IPS-18a (cell line): ENCODE results near the gene PUS7.

Experiments
- H3K27ac ChIP-seq: one replicate; pipeline ENCODE4 v1.5.1; 2013; ENCODE audit warnings: low read length
- H3K27me3 ChIP-seq: one replicate; pipeline ENCODE4 v1.6.1; 2013; ENCODE audit warnings: mild to moderate bottlenecking, low read length; ENCODE audit not compliant: control insufficient read depth, insufficient read depth
- H3K36me3 ChIP-seq: one replicate; pipeline ENCODE4 v1.6.1; 2013; ENCODE audit warnings: low read depth, low read length; ENCODE audit not compliant: control insufficient read depth
- H3K4me1 ChIP-seq: one replicate; pipeline ENCODE4 v1.6.1; 2013; ENCODE audit warnings: low read depth, low read length; ENCODE audit not compliant: control insufficient read depth
- H3K4me3 ChIP-seq: one replicate; pipeline ENCODE4 v1.5.1; 2013; ENCODE audit warnings: low read length
- H3K9ac ChIP-seq: one replicate; pipeline ENCODE4 v1.6.1; 2013; ENCODE audit warnings: mild to moderate bottlenecking, low read length, moderate library complexity
- H3K9me3 ChIP-seq: one replicate; pipeline ENCODE4 v1.6.1; 2013; ENCODE audit warnings: low read depth, low read length; ENCODE audit not compliant: control insufficient read depth

Gene PUS7

GRCh38 chr7:105493923-105494315, 28.2 kb downstream of the PUS7 start:
- Histone ChIP-seq H3K4me3 (no peak overlapping the region), H3K9me3 (no peaks in the 10 kb centered on the region), H3K9ac (no peak overlapping the region), H3K27me3 (no peaks in the 10 kb centered on the region), H3K4me1 (no peaks in the 10 kb centered on the region), H3K27ac (no peak overlapping the region), H3K36me3 (peaks cover 10% of the 10 kb centered on the region)

DNA sequence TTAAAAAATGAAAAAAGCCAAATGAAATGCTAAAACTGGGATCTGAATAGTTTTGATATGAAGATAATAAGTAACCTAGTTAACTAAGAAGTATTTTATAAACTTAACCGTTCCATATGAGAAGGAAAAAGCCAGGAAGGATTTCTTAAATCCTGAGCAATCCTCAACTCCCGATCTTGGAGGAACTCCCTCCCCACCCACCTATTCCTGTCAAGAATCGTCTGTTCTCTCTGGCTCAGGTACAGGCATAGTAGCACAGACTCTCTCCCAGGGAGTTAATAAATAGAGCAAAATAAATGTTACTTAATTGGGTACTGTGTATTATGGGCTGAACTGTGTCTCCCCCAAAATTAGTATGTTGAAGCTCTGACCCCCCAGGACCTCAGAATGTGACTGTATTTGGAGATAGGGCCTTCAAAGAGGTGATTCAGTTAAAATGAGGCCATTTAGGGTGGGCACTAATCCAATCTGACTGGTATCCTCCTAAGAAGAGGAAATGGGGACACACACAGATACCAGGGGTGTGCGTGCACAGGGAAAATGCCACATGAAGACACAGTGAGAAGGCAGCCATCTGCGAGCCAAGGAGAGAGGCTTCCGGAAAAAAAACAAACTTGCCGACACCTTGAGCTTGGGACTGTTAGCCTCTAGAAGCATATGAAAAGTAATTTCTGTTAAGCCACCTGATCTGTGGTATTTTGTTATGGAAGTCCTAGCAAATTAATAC, 28.7 kb downstream of the PUS7 start:
- no peak overlapping the region for H3K27ac ChIP-seq
- no peaks in the 10 kb centered on the region for H3K4me1 ChIP-seq
- no peaks in the 10 kb centered on the region for H3K9me3 ChIP-seq
- H3K4me3 ChIP-seq = no peak overlapping the region
- H3K27me3 ChIP-seq = no peaks in the 10 kb centered on the region
- peaks cover 12% of the 10 kb centered on the region for H3K36me3 ChIP-seq
- H3K9ac ChIP-seq = no peak overlapping the region

- Histone ChIP-seq H3K4me1 (no peaks in the 10 kb centered on the region), H3K4me3 (no peak overlapping the region), H3K27me3 (no peaks in the 10 kb centered on the region), H3K9me3 (no peaks in the 10 kb centered on the region), H3K27ac (no peak overlapping the region), H3K36me3 (peaks cover 40% of the 10 kb centered on the region), H3K9ac (no peak overlapping the region)
These were observed 32.7 kb downstream of the PUS7 start for GRCh38 chr7:105489409-105489808.

DNA sequence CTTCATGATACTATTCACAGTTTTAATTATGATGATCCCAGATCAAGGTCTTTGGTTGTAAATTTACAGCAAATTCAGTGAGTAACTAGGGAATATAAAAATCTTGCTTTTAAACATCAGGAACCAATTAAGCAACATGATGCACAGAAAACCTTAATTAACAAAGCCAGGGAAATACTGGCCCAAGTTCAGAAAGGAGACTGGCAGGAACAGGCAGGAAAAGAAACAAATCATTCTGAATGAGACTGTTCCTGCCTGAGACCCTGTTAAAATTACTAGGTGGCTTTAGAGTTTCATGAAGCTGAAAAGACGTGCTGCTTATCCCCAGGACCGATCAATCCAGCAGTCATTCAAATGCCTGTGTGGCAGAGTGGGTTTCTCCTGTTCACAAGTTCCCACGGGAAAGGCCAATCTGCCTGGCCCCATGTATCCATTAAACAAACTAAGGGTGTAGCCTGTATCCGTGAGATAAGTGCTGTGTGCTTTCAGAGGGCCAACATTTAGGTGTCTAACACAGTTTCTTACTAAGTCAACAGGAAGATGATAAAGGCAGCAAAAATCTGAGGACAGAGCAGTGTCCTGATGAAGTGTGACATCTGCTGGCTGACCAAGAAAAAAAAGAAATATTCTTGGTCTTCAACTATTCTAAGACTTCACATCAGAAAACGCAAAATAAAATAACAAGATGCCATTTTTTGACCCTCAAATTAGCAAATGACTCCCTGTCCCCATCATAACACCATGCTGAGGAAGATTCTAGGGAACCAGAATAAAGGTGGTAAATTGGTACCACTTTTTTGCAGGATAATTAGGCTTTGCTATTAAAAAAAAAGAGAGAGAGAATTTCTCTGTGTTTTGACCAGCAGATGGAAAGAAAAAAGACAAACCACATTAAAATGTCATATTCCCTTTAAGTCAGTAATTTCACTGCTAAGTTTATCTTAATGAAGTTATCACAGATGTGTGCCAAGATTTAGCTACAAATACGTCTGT, 34.2 kb downstream of the PUS7 start:
- Histone ChIP-seq H3K4me1 (no peaks in the 10 kb centered on the region), H3K9me3 (no peaks in the 10 kb centered on the region), H3K27me3 (no peaks in the 10 kb centered on the region), H3K9ac (no peak overlapping the region), H3K27ac (no peak overlapping the region), H3K36me3 (peaks cover 40% of the 10 kb centered on the region), H3K4me3 (no peak overlapping the region)

GRCh38 chr7:105480931-105481330, 41.1 kb downstream of the PUS7 start:
- Histone ChIP-seq H3K4me3 (no peak overlapping the region), H3K27ac (no peak overlapping the region), H3K4me1 (no peaks in the 10 kb centered on the region), H3K27me3 (no peaks in the 10 kb centered on the region), H3K9ac (no peak overlapping the region), H3K9me3 (no peaks in the 10 kb centered on the region), H3K36me3 (peaks cover 48% of the 10 kb centered on the region)

GRCh38 chr7:105478606-105479005, 43.5 kb downstream of the PUS7 start:
- Histone ChIP-seq H3K9me3 (no peaks in the 10 kb centered on the region), H3K4me1 (no peaks in the 10 kb centered on the region), H3K27me3 (no peaks in the 10 kb centered on the region), H3K9ac (no peak overlapping the region), H3K4me3 (no peak overlapping the region), H3K27ac (no peak overlapping the region), H3K36me3 (peaks cover 36% of the 10 kb centered on the region)

- H3K4me3 ChIP-seq = no peak overlapping the region
- no peak overlapping the region for H3K27ac ChIP-seq
- H3K9me3 ChIP-seq = no peaks in the 10 kb centered on the region
- H3K4me1 ChIP-seq = no peaks in the 10 kb centered on the region
- no peak overlapping the region for H3K9ac ChIP-seq
- H3K36me3 ChIP-seq = peaks cover 36% of the 10 kb centered on the region
- no peaks in the 10 kb centered on the region for H3K27me3 ChIP-seq
These were observed 44.2 kb downstream of the PUS7 start for GRCh38 chr7:105477908-105478307.

DNA sequence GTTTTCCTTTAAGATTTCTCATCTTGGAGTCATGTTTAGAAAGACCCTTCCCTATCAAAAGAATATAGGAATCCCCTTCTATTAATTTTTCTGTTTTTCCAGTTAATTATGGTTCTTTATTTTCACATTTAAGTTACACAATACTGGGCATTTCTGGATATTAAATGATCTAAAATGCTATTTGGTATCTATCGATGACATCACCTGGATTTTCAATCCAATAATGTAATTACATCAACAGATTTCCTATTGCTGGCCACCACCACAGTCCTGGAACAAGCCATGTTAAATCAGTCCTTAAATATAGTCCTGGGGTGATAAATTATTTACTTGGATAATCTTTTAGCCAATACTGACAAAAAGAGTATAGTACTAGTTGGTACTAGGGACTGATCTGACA, 48.0 kb downstream of the PUS7 start:
- Histone ChIP-seq H3K4me3 (no peak overlapping the region), H3K4me1 (no peaks in the 10 kb centered on the region), H3K9ac (no peak overlapping the region), H3K27ac (no peak overlapping the region), H3K27me3 (no peaks in the 10 kb centered on the region), H3K9me3 (no peaks in the 10 kb centered on the region), H3K36me3 (peaks cover 28% of the 10 kb centered on the region)

- Histone ChIP-seq H3K4me1 (no peaks in the 10 kb centered on the region), H3K36me3 (peaks cover 24% of the 10 kb centered on the region), H3K27ac (no peak overlapping the region)
These were observed 48.9 kb downstream of the PUS7 start for GRCh38 chr7:105473163-105473562.

DNA sequence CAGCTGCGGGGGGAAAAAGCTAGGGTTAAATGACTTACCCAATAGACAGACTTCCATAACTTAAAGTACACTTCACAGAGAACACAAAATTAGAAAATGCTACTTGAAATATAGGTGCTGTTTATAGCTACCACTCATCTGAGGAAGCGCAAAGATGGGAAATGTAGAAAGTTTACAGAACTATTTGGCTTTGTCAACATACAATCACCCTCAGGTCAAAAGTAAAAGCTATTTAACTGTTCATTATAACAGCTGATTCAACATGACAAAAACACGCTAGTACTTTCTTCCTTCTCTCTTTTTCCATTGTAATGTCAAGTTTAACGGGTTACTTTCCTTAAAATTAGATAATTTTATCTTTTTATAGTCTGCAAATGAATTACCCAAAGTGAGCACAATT, 51.2 kb downstream of the PUS7 start:
- Histone ChIP-seq H3K36me3 (peaks cover 21% of the 10 kb centered on the region), H3K4me1 (no peaks in the 10 kb centered on the region), H3K9ac (no peak overlapping the region), H3K27me3 (no peaks in the 10 kb centered on the region), H3K9me3 (no peaks in the 10 kb centered on the region), H3K27ac (no peak overlapping the region), H3K4me3 (no peak overlapping the region)

More at GRCh38 chr7:105473163-105473562, 48.9 kb downstream of the PUS7 start:
- H3K9ac ChIP-seq = no peak overlapping the region
- H3K4me3 ChIP-seq = no peak overlapping the region
- H3K27me3 ChIP-seq = no peaks in the 10 kb centered on the region
- H3K9me3 ChIP-seq = no peaks in the 10 kb centered on the region

- Histone ChIP-seq H3K4me3 (no peak overlapping the region), H3K36me3 (peaks cover 23% of the 10 kb centered on the region), H3K4me1 (no peaks in the 10 kb centered on the region), H3K9ac (no peak overlapping the region), H3K27ac (no peak overlapping the region), H3K9me3 (no peaks in the 10 kb centered on the region), H3K27me3 (no peaks in the 10 kb centered on the region)
These were observed 52.0 kb downstream of the PUS7 start for GRCh38 chr7:105470090-105470489.
